ENCODE data around the gene TRPM3.
A peak's percentile ranks its signal among the peaks of the same experiment; 100 is the strongest.

The TRPM3 gene

DNA sequence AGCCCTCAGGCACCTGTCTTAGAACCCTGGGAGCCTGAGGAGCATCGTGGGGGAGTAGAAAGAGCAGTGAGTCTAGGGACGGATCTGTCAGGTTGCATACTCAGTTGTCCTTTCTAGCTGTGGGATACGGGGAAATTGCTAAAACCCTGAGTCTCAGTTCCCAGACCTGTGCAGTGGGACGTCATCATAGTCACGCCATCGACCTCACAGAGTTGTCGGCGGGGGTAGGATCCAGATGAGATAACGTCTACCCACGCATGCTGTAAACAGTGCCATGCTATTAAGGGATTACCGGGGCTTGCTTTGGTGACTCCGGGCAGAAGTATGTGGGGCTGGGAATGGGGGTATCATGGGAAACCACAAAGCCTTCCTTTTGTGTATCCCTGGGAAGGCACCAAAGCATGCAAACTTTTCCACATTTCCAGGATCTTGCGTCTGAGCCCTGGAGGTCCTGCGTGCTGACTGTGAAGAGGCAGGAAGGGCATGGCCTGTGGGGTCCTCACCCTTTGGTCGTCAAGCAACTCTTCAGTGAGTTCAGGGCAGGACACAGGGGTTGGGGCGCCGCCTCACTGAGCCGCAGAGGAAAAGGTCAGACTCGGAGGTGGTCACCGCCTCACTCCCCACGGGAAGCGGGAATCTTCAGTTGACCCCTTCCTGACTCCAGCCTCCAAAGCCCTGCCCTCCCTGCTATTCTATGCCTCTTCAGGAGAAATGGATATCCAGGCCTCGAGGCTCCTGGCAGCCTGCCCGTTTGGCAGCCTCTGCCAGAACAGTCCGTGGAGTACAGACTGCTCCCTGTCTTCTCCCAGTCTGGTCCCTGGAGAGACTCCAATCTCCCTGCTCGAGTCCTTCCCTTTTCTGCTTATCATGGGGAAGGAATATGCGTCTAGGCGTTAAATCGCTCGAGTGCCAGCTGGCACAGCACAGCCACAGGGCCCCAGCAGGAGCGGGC lies 520.1 kb downstream of the TRPM3 start:
- DNase-seq = peak; percentile 49

DNA sequence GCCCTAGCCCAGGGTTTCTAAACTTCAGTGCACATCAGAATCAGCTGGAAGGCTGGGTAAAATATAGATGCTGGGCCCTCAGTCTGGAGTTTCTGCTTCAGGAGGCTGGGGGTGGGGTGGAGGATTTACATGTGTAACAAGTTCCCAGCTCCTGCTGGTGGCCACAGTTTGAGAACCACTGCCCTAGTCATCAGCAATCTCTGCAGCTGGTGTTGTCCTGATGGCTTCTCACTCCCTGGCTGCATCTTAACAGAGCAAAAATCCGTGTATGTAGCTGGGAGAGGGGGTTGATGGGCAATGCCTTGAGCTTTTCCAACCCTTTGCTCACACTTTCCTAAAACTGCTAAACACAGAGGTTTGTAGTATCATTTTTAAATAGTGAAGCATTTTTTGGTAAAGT lies 520.9 kb downstream of the TRPM3 start:
- DNase-seq = peak; percentile 18

DNA sequence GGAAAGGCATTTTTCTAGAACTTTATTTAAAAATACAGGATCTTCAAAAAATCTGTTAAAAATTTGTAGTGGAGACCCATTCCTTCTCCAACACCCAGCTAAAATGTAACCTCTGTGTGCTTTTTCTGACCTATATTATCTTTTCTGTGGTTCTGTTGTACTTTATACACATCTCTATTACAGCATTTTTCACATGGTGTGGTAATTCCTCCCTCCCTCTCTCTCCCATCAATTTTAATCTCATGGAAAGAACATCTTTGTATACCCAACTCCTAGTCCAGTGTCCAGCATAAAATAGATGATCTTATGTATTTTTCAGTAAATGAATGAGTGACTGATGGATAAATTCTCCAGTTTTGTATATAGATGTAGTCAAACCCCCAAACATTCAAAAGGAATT lies 523.5 kb downstream of the TRPM3 start:
- no peak for DNase-seq

DNA sequence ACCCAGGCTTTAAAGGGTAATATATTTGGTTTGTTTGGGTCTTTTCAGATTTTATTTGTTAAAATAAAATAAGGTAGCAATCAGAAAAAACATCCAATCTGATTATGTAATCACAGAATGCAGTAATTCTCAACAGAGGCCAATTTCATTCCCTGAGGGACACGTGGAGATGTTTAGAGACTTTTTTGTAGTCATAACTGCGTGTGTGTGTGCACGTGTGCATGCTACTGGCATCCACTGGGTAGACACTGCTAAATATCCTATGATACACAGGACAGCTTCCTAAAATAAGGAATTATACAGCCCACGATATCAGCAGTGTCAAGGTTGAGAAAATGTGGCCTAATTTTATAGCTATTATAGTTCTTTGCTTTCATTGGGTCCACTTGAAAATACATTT lies 526.2 kb downstream of the TRPM3 start:
- DNase-seq = no peak

GRCh38 chr9:70594386-70594944 lies 527.0 kb downstream of the TRPM3 start:
- no peak for DNase-seq

DNA sequence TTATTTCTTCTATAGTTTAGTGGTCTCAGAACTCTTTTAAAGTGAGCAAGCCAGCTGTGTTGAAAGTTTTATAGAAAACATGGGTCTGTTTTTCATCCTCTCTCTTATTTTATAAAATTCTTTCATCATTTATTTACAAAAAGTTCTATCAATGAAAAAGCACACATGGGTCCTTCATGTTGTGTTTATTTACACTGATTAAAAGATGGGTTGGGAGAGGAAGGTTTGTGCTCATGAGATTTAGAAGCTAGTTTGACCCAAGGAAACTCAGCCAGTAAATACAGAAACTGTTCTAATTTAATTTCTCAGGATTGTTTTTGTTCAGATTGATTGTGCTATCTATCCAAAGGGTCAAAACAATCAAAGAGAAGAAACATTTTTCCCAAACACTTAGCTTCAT lies 528.2 kb downstream of the TRPM3 start:
- DNase-seq = no peak

DNA sequence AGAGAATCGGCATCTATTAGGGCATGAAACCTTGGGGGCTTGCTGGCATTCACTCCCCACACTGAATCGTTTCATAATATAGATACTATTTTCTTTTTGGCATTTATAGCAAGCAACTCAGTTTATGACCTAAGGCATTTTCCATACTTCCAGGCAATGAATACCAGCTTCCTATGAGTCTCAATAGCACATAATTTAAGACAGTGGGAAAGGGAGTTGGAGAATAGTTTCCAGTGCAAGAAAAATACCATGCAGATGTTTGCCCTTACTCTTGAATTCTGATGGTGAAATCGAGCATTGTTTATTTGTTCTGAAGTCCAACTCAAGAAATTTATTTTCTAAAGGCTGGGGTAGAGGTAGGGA lies 531.1 kb downstream of the TRPM3 start:
- DNase-seq = no peak

GRCh38 chr9:70589571-70590314 lies 531.7 kb downstream of the TRPM3 start:
- DNase-seq = no peak

- DNase-seq = no peak
These were observed 532.4 kb downstream of the TRPM3 start for GRCh38 chr9:70588999-70589398.

GRCh38 chr9:70588381-70588780 lies 533.0 kb downstream of the TRPM3 start:
- no peak for DNase-seq

GRCh38 chr9:70587201-70587600 lies 534.2 kb downstream of the TRPM3 start:
- no peak for DNase-seq

DNA sequence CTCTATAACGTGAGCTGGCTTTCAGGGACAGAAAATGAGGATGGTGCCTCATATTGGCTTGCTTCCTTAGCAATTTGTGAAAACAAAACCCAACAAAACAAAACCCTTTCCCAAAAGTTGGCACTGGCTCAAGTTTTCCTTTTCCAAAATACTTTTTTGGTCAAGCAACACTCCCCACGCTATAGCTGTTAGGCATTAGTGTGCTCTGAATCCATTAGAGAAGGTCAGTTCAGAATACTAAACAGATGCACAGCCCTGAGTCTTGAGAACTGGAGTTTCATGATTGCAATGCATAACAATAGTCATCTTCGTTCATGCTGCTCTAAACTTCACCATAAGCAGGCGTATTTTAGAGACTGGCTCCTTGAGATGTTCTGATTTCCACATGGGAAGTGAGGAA lies 534.9 kb downstream of the TRPM3 start:
- DNase-seq = no peak

- no peak for DNase-seq
These were observed 539.5 kb downstream of the TRPM3 start for GRCh38 chr9:70581955-70582350.

DNA sequence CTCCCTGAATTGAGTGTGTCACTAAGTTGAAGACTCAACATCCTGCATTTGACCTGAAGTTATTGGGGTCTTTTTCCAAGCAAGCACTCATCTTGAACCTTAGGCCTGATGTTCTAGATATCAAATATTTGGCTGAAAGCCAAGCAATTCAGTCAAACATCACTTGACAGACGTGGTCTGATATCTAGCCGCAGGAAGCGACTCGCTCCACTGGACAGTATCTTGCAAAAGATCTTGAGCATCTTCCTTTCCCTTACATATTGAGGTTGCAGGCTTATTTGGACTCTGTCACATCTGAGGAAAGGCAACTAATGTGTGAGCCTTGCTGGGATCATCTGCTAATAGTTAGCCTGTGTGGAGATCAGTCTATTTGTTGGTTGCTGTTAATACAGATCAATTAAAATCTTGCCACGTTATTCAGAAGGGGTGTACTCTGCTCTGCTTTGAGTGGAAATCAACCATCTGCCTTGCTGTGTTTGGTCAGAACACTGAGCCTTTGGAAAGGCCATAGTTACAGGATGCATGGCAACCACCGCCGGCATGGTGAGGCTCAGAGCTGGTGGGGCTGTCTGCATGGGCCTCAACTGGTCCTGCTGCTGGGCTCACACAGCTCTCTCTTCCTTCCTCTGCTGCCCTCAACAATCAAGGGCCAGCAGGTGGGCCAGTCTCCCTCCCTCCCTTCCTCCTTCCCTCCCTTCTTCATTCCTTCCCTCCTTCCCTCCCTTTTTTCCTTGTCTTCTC lies 540.0 kb downstream of the TRPM3 start:
- peak; percentile 66 for DNase-seq

GRCh38 chr9:70580606-70581195 lies 540.7 kb downstream of the TRPM3 start:
- DNase-seq = peak; percentile 44

DNA sequence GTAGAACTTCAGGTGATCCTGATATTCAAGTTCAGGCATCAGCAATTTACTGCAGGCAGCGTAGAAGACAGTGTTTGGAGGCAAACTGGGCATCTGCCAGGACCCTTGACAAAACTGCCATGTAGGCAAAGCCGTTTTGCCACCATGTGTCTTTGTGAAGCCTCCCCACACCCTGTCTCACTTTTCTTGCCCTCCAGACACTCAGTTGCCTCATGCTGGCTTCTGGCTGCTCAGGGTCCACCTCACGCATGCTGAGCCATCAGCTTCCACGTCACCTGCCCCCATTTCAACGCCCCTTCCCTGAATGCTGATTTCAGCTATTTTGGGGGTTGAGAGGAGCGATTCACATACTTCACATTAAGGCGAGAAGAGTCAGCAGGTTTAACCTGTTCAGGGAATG lies 541.7 kb downstream of the TRPM3 start:
- no peak for DNase-seq

GRCh38 chr9:70578720-70579119 lies 542.7 kb downstream of the TRPM3 start:
- DNase-seq = peak; percentile 15

DNA sequence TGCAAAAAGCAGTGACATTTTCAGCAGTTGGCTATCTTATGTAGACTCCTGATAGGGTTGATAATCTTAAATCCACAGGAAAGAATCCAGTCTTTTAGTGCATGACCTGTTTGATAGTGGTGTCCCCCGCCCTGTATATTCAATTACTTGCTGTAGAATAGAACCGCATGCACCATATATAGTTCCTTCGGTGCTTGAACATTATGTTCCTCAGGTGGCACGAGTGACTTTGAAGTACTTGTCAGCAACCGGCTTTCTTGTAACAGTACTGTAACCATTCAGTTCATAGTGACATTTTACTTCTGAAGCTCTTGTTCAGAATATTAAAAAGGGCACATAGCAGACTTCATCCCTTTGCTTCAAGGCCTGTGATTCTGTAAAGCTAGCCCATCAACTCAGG lies 543.8 kb downstream of the TRPM3 start:
- no peak for DNase-seq

DNA sequence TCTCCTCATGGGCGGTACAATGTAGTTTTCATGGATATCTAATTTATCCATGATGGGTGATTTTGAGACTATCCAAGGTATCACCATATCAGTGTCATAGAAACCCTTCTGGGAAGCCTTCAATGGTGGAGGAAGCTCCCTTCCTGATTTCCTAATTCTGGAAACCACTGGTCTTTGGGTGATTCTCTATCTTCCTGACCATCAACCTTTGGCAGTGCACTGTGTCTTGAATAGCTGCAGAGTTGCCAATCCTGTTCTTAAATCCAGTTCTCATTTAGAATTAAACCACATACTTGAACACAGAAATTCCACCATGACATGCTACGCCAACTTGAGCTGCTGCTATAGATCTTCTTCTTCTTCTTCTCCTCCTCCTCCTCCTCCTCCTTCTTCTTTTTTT lies 545.3 kb downstream of the TRPM3 start:
- DNase-seq = no peak

DNA sequence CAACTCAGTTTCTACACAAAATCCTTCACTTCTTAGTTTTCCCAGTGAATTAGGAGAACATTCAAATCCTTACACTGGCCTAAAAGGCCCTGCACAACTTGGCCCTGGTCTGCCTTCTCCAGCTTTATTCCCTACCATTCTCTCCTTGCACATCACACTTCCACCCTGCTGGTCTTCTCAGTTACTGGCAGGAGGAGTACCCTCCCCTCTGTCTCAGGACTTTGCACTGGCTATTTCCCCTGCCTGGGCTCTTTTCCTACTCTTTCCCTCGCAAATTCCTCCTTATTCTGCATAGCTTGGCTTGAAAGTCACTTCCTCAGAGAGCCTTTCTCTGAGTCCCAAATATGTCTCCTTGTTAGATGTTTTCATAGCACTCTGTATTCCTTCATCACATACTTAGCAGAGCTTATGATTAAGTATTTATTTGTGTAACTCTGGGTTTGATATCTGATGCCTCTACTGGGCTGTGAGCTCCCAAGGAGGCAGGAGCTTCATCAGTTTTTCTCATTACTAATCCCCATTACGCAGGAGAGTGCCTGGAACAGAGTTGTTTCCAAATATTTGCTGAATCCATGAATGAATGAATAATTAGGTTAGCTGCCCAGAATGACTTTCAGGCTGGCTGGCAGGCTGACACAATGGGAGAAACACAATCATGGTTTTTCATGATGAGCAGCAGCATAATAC lies 547.1 kb downstream of the TRPM3 start:
- DNase-seq = no peak

DNA sequence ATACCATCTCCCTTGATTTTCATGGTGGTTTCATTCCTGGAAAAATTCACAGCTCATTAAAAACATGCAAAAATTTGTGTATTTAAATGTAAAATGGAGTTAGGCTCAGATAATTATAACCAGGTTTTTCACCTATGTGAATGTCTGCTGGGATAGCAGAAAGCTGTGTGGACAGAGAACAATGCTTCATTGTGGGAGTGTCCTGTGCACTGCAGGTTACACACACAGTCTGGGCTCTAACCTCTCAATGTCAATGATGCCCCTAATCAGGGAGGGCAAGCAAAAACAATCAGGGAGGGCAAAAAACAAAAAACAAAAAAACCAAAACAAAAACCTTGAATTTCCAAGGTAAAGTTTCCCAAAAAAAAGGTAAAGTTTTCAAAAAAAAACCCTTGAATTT lies 548.1 kb downstream of the TRPM3 start:
- no peak for DNase-seq

GRCh38 chr9:70571258-70571657 lies 550.2 kb downstream of the TRPM3 start:
- no peak for DNase-seq

Measured in hematopoietic multipotent progenitor cell treated with erythropoietin and hydrocortisone succinate and interleukin-3 and kit ligand, for 4 days (in vitro differentiated cells).